IPS-11a (cell line): Measurements from ENCODE around the gene TBRG4.

Experiments used
- H3K4me3 ChIP-seq: one replicate; pipeline ENCODE4 v1.5.1; 2013; ENCODE audit warnings: low read depth, low read length, control low read depth

The TBRG4 gene

GRCh38 chr7:45092100-45092930 is 19.2 kb downstream of the TBRG4 start:
- H3K4me3 ChIP-seq = no peak overlapping the region

GRCh38 chr7:45089341-45089891 is 22.1 kb downstream of the TBRG4 start:
- peak overlapping the region; percentile 61 for H3K4me3 ChIP-seq

- H3K4me3 ChIP-seq = peak within 1 kb of the TSS; percentile 61
Measured at GRCh38 chr7:45088821-45089340, 22.6 kb downstream of the TBRG4 start, which contains the start of gene NACAD. TSS of gene NACAD (minus strand) at chr7:45088969. CDS start at chr7:45088894, 75 bp downstream.

- peak overlapping the region; percentile 61 for H3K4me3 ChIP-seq
Measured at GRCh38 chr7:45088146-45088701, 23.3 kb downstream of the TBRG4 start.

- H3K4me3 ChIP-seq = no peak overlapping the region
Measured at GRCh38 chr7:45087301-45088145, 24.0 kb downstream of the TBRG4 start.

GRCh38 chr7:45086331-45087065 is 25.0 kb downstream of the TBRG4 start:
- no peak overlapping the region for H3K4me3 ChIP-seq

GRCh38 chr7:45085619-45086200 is 25.8 kb downstream of the TBRG4 start:
- no peak overlapping the region for H3K4me3 ChIP-seq

- no peak overlapping the region for H3K4me3 ChIP-seq
Measured at GRCh38 chr7:45084901-45085618, 26.4 kb downstream of the TBRG4 start.

- no peak overlapping the region for H3K4me3 ChIP-seq
Measured at GRCh38 chr7:45084336-45084735, 27.2 kb downstream of the TBRG4 start.

GRCh38 chr7:45082831-45083331 is 28.6 kb downstream of the TBRG4 start:
- H3K4me3 ChIP-seq = no peak overlapping the region

- no peak overlapping the region for H3K4me3 ChIP-seq
Measured at GRCh38 chr7:45082031-45082830, 29.3 kb downstream of the TBRG4 start.

GRCh38 chr7:45081670-45081974 is 29.9 kb downstream of the TBRG4 start:
- no peak overlapping the region for H3K4me3 ChIP-seq

GRCh38 chr7:45080958-45081669 is 30.4 kb downstream of the TBRG4 start:
- H3K4me3 ChIP-seq = no peak overlapping the region

GRCh38 chr7:45080265-45080957 is 31.1 kb downstream of the TBRG4 start:
- no peak overlapping the region for H3K4me3 ChIP-seq

GRCh38 chr7:45078125-45078681 is 33.3 kb downstream of the TBRG4 start:
- H3K4me3 ChIP-seq = no peak overlapping the region

GRCh38 chr7:45077579-45077978 is 33.9 kb downstream of the TBRG4 start:
- no peak overlapping the region for H3K4me3 ChIP-seq

- no peak overlapping the region for H3K4me3 ChIP-seq
Measured at GRCh38 chr7:45076946-45077345, 34.6 kb downstream of the TBRG4 start.
